Esophagus squamous epithelium (tissue), 5 donors: ENCODE measurements around the gene NUDT16L1. TPM values are rescaled to one million over a fixed set of nuclear protein-coding genes. Genes with fewer than 3 reads are reported as not detected.

Experiments used
- DNase-seq: peaks from one replicate; lab custom pipeline; 2025; lab: John Stamatoyannopoulos, UW
- H3K27ac ChIP-seq, 4 donors: fragments of 200-600 bp; sonication (generic); one replicate each; pipeline ENCODE4 v1.5.1; 2016 to 2019; ENCODE audit warnings: mild to moderate bottlenecking in 1 of 4
- H3K27me3 ChIP-seq, 4 donors: fragments of 200-600 bp; sonication (generic); 1 replicate in 3 of 4; 2 replicates in 1 of 4; pipeline versions ENCODE4 v1.5.1 to v1.6.0; 2017 to 2021; ENCODE audit warnings: antibody characterized with exemption in 1 of 4
- H3K36me3 ChIP-seq, 3 donors: fragments of 200-600 bp; sonication (generic); one replicate each; pipeline ENCODE4 v1.5.1; 2016 to 2019
- H3K4me1 ChIP-seq, 3 donors: fragments of 200-600 bp; sonication (generic); one replicate each; pipeline ENCODE4 v1.5.1; 2017 to 2019
- H3K4me3 ChIP-seq, 4 donors: fragments of 200-600 bp; sonication (generic); 1 replicate in 3 of 4; 2 replicates in 1 of 4; pipeline ENCODE4 v1.5.1; 2016 to 2019; ENCODE audit warnings: mild to moderate bottlenecking in 2 of 4, moderate library complexity in 1 of 4
- H3K9me3 ChIP-seq, 3 donors: fragments of 200-600 bp; sonication (generic); one replicate each; pipeline ENCODE4 v1.5.1; 2016 to 2019
- POLR2A ChIP-seq, 4 donors: fragments of 450-650 bp; IDR thresholded peaks; one replicate each; pipeline ENCODE4 v1.6.1; 2017; ENCODE audit warnings: antibody characterized with exemption in 4 of 4, mild to moderate bottlenecking in 4 of 4, moderate library complexity in 3 of 4
- WGBS, 2 donors: methylation state at CpG; one replicate each; pipeline ENCODE4 v1.1.5; 2018; 5-methylcytosine and 5-hydroxymethylcytosine counted together
- intact Hi-C: fragments of 100-400 bp; cut with DNase I; formaldehyde crosslinking; loops from one replicate; pipeline ENCODE4 v1.15.0; 2022
- total RNA-seq, 4 donors: library from RNA; depleted of rRNA; stranded (reverse); fragments of >200 nt; gene quantifications; one replicate each; pipeline ENCODE4 v1.1.0, GENCODE V29; 2016
- TF ChIP-seq, protein P1 (sequence below), 6 experiments: fragments of 450-650 bp in 4 of 6; fragments of 200-600 bp in 2 of 6; sonication (generic) in 2 of 6; IDR thresholded peaks; one replicate each; pipeline ENCODE4 v1.5.1; 2016 to 2019; ENCODE audit warnings: antibody characterized with exemption in 6 of 6, mild to moderate bottlenecking in 4 of 6, moderate library complexity in 4 of 6
- donor health status: DM: yes; HTN: yes; CAD: no.

NUDT16L1 gene
- total RNA-seq = 10 to 100 TPM; 18.5 to 27.8 (median 21.0) TPM

DNA sequence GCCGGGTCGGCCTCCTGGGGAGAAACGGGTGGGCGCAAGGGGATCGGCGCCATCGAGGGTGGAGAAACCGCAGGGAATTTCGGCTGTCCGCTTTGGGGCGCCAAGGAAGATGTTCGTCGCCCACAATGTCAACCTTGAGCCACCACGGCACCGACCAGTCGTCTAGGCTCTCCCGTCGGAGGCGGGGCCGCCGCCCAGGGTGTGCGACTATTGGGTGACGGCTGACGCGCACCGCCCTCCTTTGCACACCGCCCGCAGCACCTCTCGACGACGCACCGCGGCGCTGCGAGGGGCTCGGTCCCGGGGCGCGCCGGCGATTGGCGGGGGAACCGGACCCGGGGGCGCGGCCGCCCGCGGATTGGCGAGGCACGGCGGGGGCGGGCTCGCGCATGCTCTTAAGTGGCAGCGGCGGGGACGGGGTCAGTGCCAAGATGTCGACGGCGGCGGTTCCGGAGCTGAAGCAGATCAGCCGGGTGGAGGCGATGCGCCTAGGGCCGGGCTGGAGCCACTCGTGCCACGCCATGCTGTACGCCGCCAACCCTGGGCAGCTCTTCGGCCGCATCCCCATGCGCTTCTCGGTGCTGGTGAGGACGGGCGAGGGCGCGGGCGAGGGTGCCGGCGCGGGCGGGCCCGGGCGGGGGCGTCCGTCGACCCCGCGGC is at the start of gene NUDT16L1:
NUDT16L1 (plus strand) TSS at position 267 of the 660 bp plus-strand sequence; CDS start at position 432, 165 bp downstream.
- Histone ChIP-seq H3K27me3 (no peaks in the 10 kb centered on the region), H3K36me3 (peaks cover 5 to 62% (median 16%) of the 10 kb centered on the region in 3 donors), H3K4me3 (peak within 1 kb of the TSS; percentile 69 to 86 (median 82)), H3K4me1 (peaks cover 18 to 57% (median 25%) of the 10 kb centered on the region in 3 donors), H3K9me3 (no peaks in the 10 kb centered on the region), H3K27ac (peak within 1 kb of the TSS; percentile 84 to 96 (median 92))
- TF ChIP-seq, protein P1, sequence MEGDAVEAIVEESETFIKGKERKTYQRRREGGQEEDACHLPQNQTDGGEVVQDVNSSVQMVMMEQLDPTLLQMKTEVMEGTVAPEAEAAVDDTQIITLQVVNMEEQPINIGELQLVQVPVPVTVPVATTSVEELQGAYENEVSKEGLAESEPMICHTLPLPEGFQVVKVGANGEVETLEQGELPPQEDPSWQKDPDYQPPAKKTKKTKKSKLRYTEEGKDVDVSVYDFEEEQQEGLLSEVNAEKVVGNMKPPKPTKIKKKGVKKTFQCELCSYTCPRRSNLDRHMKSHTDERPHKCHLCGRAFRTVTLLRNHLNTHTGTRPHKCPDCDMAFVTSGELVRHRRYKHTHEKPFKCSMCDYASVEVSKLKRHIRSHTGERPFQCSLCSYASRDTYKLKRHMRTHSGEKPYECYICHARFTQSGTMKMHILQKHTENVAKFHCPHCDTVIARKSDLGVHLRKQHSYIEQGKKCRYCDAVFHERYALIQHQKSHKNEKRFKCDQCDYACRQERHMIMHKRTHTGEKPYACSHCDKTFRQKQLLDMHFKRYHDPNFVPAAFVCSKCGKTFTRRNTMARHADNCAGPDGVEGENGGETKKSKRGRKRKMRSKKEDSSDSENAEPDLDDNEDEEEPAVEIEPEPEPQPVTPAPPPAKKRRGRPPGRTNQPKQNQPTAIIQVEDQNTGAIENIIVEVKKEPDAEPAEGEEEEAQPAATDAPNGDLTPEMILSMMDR (IDR thresholded peaks at IDR 0.05) = peak in 5 of 6 experiments; percentile 8 to 67 (median 42)
- TF ChIP-seq POLR2A (IDR thresholded peaks at IDR 0.05) = peak in 3 of 4 donors; percentile 41 to 77 (median 73)
- 0% methylated on average over 8 of the region's 91 CpGs; no CpG with 5 or more reads in 1 of the 2 donors for WGBS, 2 donors
- intact Hi-C loops = loop anchor here (10.0 kb wide), 1 partner anchor 261 kb away; the partner anchor contains the start of gene SEC14L5
- peak; percentile 86 for DNase-seq

DNA sequence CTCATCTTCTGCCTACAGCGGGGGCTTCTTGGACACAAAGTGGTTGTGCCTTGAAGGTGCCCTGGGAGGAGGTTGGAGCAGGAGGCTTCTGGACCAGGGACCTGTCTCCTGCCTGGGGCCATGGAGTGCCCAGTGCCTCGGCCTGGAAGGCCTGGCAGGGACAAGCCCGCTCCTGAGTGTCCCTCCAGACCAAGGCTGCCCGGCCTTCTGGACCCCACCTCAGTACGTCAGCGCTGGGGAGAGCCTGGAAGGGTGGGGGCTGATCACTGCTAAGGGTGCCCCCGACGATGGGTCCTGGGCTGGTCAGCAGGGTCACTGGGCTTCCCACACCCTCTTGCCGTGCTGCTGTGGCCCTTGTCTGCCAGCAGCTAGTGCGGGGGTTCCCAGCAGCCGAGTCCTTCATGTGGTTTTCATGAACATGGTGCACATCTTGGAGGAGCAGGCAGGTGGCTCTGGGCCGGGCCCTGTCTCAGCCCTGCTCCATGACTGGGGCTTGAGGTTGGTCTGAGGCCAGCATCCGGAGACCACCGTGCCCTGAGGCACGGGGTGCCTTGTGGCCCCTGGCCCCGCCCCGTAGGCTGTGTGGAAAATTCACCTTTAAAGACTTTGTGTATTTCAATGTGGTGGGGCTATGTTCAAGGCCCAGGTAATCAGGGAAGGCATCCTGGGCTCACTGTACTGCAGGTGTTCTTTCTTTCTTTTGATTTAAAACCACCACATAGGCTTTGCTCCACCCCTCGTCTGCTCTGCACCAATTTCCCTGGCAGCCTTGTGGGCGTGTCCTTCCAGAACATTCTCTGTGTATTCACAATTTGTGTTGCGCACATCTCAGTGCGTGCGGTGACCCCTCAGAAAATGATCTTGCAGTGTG is 46.4 kb upstream of the NUDT16L1 start:
- intact Hi-C loops = no loop called here
- no peaks in the 10 kb centered on the region for H3K9me3 ChIP-seq
- H3K4me1 ChIP-seq = peaks cover 0 to 9% (median 0%) of the 10 kb centered on the region in 3 donors
- peaks cover 0 to 67% (median 10%) of the 10 kb centered on the region in 3 donors for H3K36me3 ChIP-seq
- H3K4me3 ChIP-seq = no peak overlapping the region
- WGBS, 2 donors = 88 to 92% methylated on average over 6 to 10 of the region's 22 CpGs
- H3K27me3 ChIP-seq = no peaks in the 10 kb centered on the region
- TF ChIP-seq, protein P1 (IDR thresholded peaks at IDR 0.05) = no peak
- TF ChIP-seq POLR2A (IDR thresholded peaks at IDR 0.05) = no peak
- no peak overlapping the region for H3K27ac ChIP-seq
- no peak for DNase-seq

GRCh38 chr16:4647644-4647980 is 45.8 kb upstream of the NUDT16L1 start:
- no peak overlapping the region for H3K4me3 ChIP-seq
- no peaks in the 10 kb centered on the region for H3K9me3 ChIP-seq
- H3K27me3 ChIP-seq = no peaks in the 10 kb centered on the region
- 93 to 96% methylated on average over 4 to 6 of the region's 8 CpGs for WGBS, 2 donors
- peaks cover 3 to 73% (median 16%) of the 10 kb centered on the region in 3 donors for H3K36me3 ChIP-seq
- no peak overlapping the region for H3K27ac ChIP-seq
- TF ChIP-seq, protein P1 (IDR thresholded peaks at IDR 0.05) = no peak
- no peak for TF ChIP-seq POLR2A (IDR thresholded peaks at IDR 0.05)
- DNase-seq = no peak
- H3K4me1 ChIP-seq = peaks cover 0 to 9% (median 0%) of the 10 kb centered on the region in 3 donors
- intact Hi-C loops = no loop called here

DNA sequence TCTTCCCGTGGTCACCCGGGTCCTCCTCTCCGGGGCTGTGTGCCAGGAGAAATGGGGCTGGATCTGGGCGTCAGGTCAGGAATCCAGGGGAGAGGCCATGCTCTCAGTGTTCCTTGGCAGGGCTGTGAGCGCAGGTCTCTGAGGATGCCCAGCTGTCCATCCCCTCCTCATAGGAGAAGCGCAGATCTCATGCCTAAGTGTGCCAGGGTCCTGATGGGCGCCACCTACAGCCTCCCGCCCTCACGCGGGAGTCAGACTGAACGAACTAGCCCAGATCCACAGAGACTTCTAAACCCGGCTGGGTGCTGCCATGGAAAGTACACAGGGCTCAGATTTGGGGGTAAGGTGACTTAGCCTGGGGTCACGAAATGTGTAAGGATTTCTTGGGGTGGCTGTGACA is 44.4 kb upstream of the NUDT16L1 start:
- WGBS, 2 donors = 95 to 100% methylated on average over 4 to 6 of the region's 13 CpGs
- no peak overlapping the region for H3K27ac ChIP-seq
- H3K27me3 ChIP-seq = no peaks in the 10 kb centered on the region
- TF ChIP-seq, protein P1 (IDR thresholded peaks at IDR 0.05) = no peak
- no peak for TF ChIP-seq POLR2A (IDR thresholded peaks at IDR 0.05)
- peaks cover 4 to 82% (median 17%) of the 10 kb centered on the region in 3 donors for H3K36me3 ChIP-seq
- intact Hi-C loops = no loop called here
- peaks cover 0 to 9% (median 0%) of the 10 kb centered on the region in 3 donors for H3K4me1 ChIP-seq
- no peak for DNase-seq
- no peaks in the 10 kb centered on the region for H3K9me3 ChIP-seq
- no peak overlapping the region for H3K4me3 ChIP-seq
